Lower leg skin (tissue), 4 donors: Measurements from ENCODE around the gene RDM1. TPM values are rescaled to one million over a fixed set of nuclear protein-coding genes. Genes with fewer than 3 reads are reported as not detected.

Source experiments
- DNase-seq, 2 donors: peaks; one replicate each; pipeline ENCODE4 v3.0.0-alpha.2; 2019; ENCODE audit warnings: low spot score in 2 of 2
- H3K4me3 ChIP-seq: fragments of 200-600 bp; sonication (generic); 2 replicates; pipeline ENCODE4 v1.5.1; 2017; ENCODE audit warnings: mild to moderate bottlenecking, low read depth; ENCODE audit not compliant: poor library complexity, severe bottlenecking
- POLR2A ChIP-seq, 2 donors: fragments of 450-650 bp; IDR thresholded peaks; one replicate each; pipeline ENCODE4 v1.6.1; 2016 to 2017; ENCODE audit warnings: antibody characterized with exemption in 2 of 2, mild to moderate bottlenecking in 1 of 2, moderate library complexity in 1 of 2
- WGBS, 2 donors: methylation state at CpG; one replicate each; pipeline ENCODE4 v1.1.5; 2018; 5-methylcytosine and 5-hydroxymethylcytosine counted together
- intact Hi-C: fragments of 100-400 bp; cut with DNase I; formaldehyde crosslinking; loops from one replicate; pipeline ENCODE4 v1.15.0; 2023; ENCODE audit warnings: low total_unique reads
- total RNA-seq, 4 donors: library from RNA; depleted of rRNA; stranded (reverse); fragments of >200 nt; gene quantifications; one replicate each; pipeline ENCODE4 v1.1.0, GENCODE V29; 2016
- TF ChIP-seq, protein P1 (sequence below), 3 donors: fragments of 450-650 bp; IDR thresholded peaks; one replicate each; pipeline ENCODE4 v1.5.1; 2016; ENCODE audit warnings: antibody characterized with exemption in 3 of 3, mild to moderate bottlenecking in 3 of 3, moderate library complexity in 2 of 3

Gene RDM1
- total RNA-seq, 4 donors from 2014 or later: not detected

DNA sequence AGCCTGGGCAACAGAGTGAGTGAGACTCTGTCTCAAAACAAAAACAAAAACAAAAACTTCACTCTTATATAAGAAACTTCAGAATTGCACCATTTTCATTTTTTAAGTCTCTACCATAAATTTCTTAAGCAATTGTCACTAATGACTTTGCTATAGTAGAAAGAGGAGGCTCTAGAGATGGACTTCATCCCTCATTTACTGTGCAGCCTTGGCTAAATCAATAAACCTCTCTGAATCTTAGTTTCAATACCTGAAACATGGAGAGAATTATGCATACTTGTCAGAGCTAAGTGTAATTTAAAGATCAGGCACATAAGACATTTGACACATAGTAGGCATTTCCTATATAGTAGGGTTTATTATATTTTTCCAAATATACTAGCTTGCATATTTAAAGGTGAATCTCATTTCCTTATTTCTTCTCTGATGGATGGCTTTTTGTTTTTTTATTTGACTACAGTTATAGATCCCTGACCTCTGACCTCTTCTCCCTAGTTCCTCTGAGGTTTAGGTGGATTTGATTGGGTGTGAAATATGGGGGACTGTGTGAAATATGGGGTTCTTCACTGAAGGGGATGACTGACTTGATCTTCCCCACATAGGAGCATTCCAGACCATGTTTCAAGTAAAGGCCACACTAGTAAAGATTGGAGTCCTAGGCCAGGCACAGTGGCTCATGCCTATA is 53.1 kb downstream of the RDM1 start:
- no peak for DNase-seq
- H3K4me3 ChIP-seq: no peak overlapping the region
- TF ChIP-seq POLR2A (IDR thresholded peaks at IDR 0.05): no peak
- TF ChIP-seq, protein P1, sequence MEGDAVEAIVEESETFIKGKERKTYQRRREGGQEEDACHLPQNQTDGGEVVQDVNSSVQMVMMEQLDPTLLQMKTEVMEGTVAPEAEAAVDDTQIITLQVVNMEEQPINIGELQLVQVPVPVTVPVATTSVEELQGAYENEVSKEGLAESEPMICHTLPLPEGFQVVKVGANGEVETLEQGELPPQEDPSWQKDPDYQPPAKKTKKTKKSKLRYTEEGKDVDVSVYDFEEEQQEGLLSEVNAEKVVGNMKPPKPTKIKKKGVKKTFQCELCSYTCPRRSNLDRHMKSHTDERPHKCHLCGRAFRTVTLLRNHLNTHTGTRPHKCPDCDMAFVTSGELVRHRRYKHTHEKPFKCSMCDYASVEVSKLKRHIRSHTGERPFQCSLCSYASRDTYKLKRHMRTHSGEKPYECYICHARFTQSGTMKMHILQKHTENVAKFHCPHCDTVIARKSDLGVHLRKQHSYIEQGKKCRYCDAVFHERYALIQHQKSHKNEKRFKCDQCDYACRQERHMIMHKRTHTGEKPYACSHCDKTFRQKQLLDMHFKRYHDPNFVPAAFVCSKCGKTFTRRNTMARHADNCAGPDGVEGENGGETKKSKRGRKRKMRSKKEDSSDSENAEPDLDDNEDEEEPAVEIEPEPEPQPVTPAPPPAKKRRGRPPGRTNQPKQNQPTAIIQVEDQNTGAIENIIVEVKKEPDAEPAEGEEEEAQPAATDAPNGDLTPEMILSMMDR (IDR thresholded peaks at IDR 0.05): no peak
- intact Hi-C loops: no loop called here

DNA sequence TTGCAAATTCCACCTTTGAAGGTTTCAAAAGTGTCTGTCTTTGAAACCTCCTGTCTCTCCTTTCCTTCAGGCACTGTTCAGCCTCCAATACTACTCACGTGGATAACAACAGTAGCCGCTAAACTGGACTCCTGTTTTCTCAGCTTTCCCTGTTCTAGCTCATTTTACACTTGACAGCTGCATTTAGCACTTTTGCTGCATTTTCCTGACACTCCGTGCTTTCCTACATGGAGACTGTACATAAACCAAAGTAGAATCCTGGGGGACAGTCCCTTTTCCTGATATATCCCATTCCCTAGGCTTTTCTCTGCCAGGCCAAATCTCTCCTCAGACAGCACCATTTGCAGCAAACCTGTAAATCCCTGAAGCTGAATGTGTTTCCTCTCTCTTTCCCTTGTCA is 54.0 kb downstream of the RDM1 start:
- WGBS, 2 donors: 80 to 82% methylated on average over 3 of the region's 3 CpGs
- intact Hi-C loops: no loop called here
- TF ChIP-seq, protein P1 (IDR thresholded peaks at IDR 0.05): no peak
- no peak for TF ChIP-seq POLR2A (IDR thresholded peaks at IDR 0.05)
- no peak for DNase-seq
- H3K4me3 ChIP-seq: no peak overlapping the region

DNA sequence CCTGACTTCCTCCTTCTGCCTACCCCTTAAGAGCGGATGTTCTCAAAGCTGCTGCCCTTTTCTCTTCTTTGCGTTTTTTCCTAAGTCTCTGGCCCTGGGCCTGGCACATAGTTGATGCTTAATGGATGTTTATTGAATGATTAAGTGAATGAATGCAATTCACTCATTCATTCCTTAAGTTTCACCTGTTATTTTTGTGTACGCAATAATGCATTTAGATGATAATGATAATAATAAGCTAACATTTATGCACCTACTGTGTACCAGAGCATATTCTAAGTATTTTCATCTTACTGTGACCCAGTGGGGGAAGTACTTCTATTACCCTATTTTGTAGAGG is 54.8 kb downstream of the RDM1 start:
- WGBS, 2 donors: 72 to 79% methylated on average over 3 of the region's 3 CpGs
- H3K4me3 ChIP-seq: no peak overlapping the region
- TF ChIP-seq, protein P1 (IDR thresholded peaks at IDR 0.05): no peak
- TF ChIP-seq POLR2A (IDR thresholded peaks at IDR 0.05): no peak
- intact Hi-C loops: loop anchor here (2.0 kb wide), 1 partner anchor 29 kb away; no protein-coding TSS in a partner anchor
- DNase-seq: no peak

DNA sequence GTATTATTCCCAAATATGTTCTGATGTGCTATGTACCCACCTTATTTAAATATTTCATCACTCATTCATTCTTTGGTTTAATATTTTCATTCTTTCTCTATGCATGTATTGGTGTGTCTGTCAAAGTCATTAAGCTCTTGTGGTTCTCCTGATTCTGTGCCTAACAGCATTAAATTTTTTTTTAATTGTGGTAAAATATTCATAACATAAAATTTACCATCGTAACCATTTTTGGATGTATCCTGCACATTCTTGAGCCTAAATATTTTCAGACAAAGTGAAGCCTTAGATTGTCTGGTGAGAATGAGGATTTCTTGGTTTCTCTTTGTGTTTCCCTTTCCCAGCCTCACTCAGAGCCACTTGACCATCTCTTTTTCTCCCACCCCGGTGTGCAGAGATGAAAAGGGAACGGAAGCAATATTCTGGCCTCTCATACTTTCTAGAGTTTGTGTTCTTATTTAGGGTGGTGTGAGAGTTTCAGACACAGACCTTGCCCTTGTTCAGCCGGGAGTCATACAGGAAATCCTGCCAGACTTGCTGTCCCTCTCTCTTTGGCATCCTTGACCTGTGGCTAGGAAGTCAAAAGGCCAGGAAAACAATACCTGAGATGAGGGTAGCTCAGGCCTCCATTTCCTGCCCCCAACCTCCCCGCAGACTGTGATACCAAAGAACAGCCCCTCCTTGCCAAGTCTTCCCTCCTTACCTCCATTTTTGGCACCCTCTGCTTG is 55.3 kb downstream of the RDM1 start:
- no peak for DNase-seq
- H3K4me3 ChIP-seq: no peak overlapping the region
- TF ChIP-seq, protein P1 (IDR thresholded peaks at IDR 0.05): no peak
- no peak for TF ChIP-seq POLR2A (IDR thresholded peaks at IDR 0.05)
- 64 to 66% methylated on average over 5 of the region's 5 CpGs for WGBS, 2 donors
- intact Hi-C loops: loop anchor here (2.0 kb wide), 1 partner anchor 30 kb away; no protein-coding TSS in a partner anchor

DNA sequence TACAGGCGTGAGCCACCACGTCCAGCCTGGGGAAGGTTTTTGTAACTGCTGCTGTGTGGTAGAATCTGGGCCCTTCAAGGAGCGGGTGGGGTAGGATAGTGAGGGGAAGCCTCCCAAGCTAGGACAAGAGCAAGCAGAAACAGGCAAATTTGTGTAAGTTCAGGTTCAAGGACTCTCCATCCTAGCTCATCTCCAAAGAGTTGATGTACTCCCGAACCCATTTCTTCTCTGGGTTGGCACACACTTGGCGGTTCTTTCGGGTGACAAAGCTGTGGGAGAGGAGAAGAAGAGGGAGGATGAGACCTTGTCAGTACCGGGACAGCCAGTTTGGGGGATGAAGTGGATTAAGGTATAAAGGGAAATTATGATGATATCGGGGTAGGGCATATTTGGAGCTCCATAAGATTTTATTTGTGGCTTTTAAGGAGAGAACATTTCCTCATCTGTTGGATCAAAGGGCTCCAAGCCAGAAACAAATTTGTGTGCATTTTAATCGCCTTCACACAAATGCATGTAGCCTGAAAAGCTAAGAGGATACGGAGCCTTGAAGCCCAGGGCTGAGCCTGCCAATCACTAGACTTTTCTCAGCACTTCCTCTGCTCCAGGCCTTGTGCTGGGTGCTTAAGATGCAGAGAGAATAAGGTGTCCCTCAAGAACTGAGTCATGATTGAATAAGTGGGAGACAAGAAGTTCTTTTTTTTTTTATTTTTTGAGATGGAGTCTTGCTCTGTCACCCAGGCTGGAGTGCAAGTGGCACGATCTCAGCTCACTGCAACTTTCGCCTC is 58.2 kb downstream of the RDM1 start:
- 91 to 93% methylated on average over 12 of the region's 12 CpGs for WGBS, 2 donors
- no peak for DNase-seq
- intact Hi-C loops: no loop called here
- no peak overlapping the region for H3K4me3 ChIP-seq
- no peak for TF ChIP-seq POLR2A (IDR thresholded peaks at IDR 0.05)
- TF ChIP-seq, protein P1 (IDR thresholded peaks at IDR 0.05): no peak
